ENCODE results near the gene GSTM3. TPM values are rescaled to one million over a fixed set of nuclear protein-coding genes. Genes with fewer than 3 reads are reported as not detected.

Gene GSTM3
- total RNA-seq, 4 donors from 2014 or later = 34.4 to 223 (median 62.8) TPM

Other genes starting within 250 kb of the GSTM3 start
- gene CYB561D1, start 246.9 kb downstream of the GSTM3 start, total RNA-seq = 10 to 100 TPM in 1 of 4 donors, 1 to 10 TPM in 3; 6.1 to 12.0 (median 8.4) TPM
- 10 to 100 TPM in 1 of 4 donors, 1 to 10 TPM in 3; 2.4 to 10.6 (median 5.9) TPM for gene AMIGO1, start 231.3 kb downstream of the GSTM3 start, total RNA-seq
- not detected for gene GPR61, start 201.2 kb downstream of the GSTM3 start, total RNA-seq
- 1 to 10 TPM; 7.4 to 9.8 (median 8.3) TPM for gene GNAI3, start 192.4 kb downstream of the GSTM3 start, total RNA-seq
- gene GNAT2, start 121.4 kb downstream of the GSTM3 start, total RNA-seq = not detected
- gene AMPD2, start 121.2 kb downstream of the GSTM3 start, total RNA-seq = 10 to 100 TPM; 33.8 to 88.1 (median 68.6) TPM
- gene GSTM4, start 84.9 kb downstream of the GSTM3 start, total RNA-seq = 10 to 100 TPM; 14.7 to 29.8 (median 20.8) TPM
- 10 to 100 TPM; 35.3 to 74.7 (median 52.2) TPM for gene GSTM2, start 73.0 kb downstream of the GSTM3 start, total RNA-seq
- 10 to 100 TPM in 1 of 4 donors, not detected in 3; 19.3 TPM for gene GSTM1, start 53.2 kb downstream of the GSTM3 start, total RNA-seq
- 1 to 10 TPM; 4.2 to 6.6 (median 4.9) TPM for gene GSTM5, start 28.8 kb downstream of the GSTM3 start, total RNA-seq
- gene EPS8L3, start 22.9 kb upstream of the GSTM3 start, total RNA-seq = not detected
- 100 to 1,000 TPM; 103 to 158 (median 118) TPM for gene CSF1, start 169.8 kb upstream of the GSTM3 start, total RNA-seq
- gene AHCYL1, start 243.7 kb upstream of the GSTM3 start, total RNA-seq = 100 to 1,000 TPM in 2 of 4 donors, 10 to 100 TPM in 2; 76.0 to 107 (median 95.8) TPM